Stomach (tissue), 4 donors: ENCODE results near the gene SDHAF2.
"Not testable (repeated sequence)": the region's sequence is repeated elsewhere in the genome, so short reads cannot be mapped to it uniquely, and the experiment has no call there.

Source experiments
- POLR2A ChIP-seq, 4 donors: fragments of 450-650 bp; IDR thresholded peaks; one replicate each; pipeline ENCODE4 v1.6.1; 2016; ENCODE audit warnings: antibody characterized with exemption in 4 of 4, control low read depth in 2 of 4, mild to moderate bottlenecking in 1 of 4, moderate library complexity in 1 of 4
- TF ChIP-seq, protein P1 (sequence below), 7 experiments: fragments of 450-650 bp in 4 of 7; fragments of 200-600 bp in 3 of 7; sonication (generic) in 3 of 7; IDR thresholded peaks; one replicate each; pipeline ENCODE4 v1.5.1; 2016 to 2019; ENCODE audit warnings: antibody characterized with exemption in 7 of 7, control low read depth in 2 of 7, mild to moderate bottlenecking in 1 of 7

DNA sequence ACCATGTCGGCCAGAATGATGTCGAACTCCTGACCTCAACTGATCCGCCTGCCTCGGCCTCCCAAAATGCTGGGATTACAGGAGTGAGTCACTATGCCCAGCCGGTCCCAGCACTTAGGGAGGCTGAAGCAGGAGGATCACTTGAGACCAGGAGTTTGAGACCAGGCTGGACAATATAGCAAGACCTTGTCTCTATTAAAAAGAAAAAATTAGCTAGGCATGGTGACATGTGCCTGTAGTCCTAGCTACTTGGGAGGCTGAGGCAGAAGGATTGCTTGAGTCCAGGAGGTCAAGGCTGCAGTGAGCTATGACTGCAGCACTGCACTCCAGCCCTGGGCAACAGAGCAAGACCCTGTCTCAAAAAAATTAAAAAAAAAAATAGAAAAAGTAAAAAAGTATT lies 46.1 kb upstream of the SDHAF2 start:
- TF ChIP-seq, protein P1, sequence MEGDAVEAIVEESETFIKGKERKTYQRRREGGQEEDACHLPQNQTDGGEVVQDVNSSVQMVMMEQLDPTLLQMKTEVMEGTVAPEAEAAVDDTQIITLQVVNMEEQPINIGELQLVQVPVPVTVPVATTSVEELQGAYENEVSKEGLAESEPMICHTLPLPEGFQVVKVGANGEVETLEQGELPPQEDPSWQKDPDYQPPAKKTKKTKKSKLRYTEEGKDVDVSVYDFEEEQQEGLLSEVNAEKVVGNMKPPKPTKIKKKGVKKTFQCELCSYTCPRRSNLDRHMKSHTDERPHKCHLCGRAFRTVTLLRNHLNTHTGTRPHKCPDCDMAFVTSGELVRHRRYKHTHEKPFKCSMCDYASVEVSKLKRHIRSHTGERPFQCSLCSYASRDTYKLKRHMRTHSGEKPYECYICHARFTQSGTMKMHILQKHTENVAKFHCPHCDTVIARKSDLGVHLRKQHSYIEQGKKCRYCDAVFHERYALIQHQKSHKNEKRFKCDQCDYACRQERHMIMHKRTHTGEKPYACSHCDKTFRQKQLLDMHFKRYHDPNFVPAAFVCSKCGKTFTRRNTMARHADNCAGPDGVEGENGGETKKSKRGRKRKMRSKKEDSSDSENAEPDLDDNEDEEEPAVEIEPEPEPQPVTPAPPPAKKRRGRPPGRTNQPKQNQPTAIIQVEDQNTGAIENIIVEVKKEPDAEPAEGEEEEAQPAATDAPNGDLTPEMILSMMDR (IDR thresholded peaks at IDR 0.05), result not testable (repeated sequence)
- not testable (repeated sequence) for TF ChIP-seq POLR2A (IDR thresholded peaks at IDR 0.05)
